Endothelial cell of umbilical vein (primary cell): ENCODE measurements around the gene FOXL3. TPM values are rescaled to one million over a fixed set of nuclear protein-coding genes. Genes with fewer than 3 reads are reported as not detected.

Experiments
- BruUV-seq: library from RNA; stranded (reverse); fragments of 400-500 nt; replicated peaks from 2 replicates; lab custom pipeline; 2021; lab: Mats Ljungman, UMichigan
- CTCF ChIA-PET: fragments of 300-600, 350-600 bp; sonication (Branson Sonifier 250); formaldehyde crosslinking; loops from one replicate; lab custom pipeline; 2021; ENCODE audit warnings: antibody characterized with exemption, inconsistent platforms; lab: Charles Lee
- POLR2A ChIA-PET: fragments of 300-600, 350-600 bp; sonication (Branson Sonifier 250); formaldehyde crosslinking; loops from one replicate; lab custom pipeline; 2021; ENCODE audit warnings: antibody characterized with exemption, inconsistent platforms; lab: Charles Lee
- DNase-seq: peaks from one replicate; pipeline ENCODE4 v3.0.0-alpha.2; 2011; ENCODE audit warnings: low read depth, low spot score
- FAIRE-seq: peaks from 2 replicates; lab custom pipeline; 2011; peaks lifted over from hg19 to GRCh38; lab: Jason Lieb, UNC
- H2AFZ ChIP-seq: 2 replicates; pipeline ENCODE4 v1.6.0; 2012; ENCODE audit warnings: low read depth, low read length, control low read depth, inconsistent platforms
- H3K27ac ChIP-seq: 2 replicates; pipeline ENCODE4 v1.5.1; 2011; ENCODE audit warnings: low read depth, mild to moderate bottlenecking, control low read depth, low read length, moderate library complexity; ENCODE audit not compliant: insufficient read depth
- H3K27me3 ChIP-seq, 2 experiments: 2 replicates each; pipeline versions ENCODE4 v1.6.0 to v1.6.1; 2011; ENCODE audit warnings: low read length in 2 of 2, mixed read lengths in 1 of 2; ENCODE audit not compliant: control insufficient read depth in 2 of 2, insufficient read depth in 2 of 2
- H3K36me3 ChIP-seq, 2 experiments: 2 replicates in 1 of 2; 3 replicates in 1 of 2; pipeline ENCODE4 v1.5.1; 2011; ENCODE audit warnings: low read length in 2 of 2, mild to moderate bottlenecking in 1 of 2, moderate library complexity in 1 of 2; ENCODE audit not compliant: control insufficient read depth in 2 of 2, insufficient read depth in 2 of 2; ENCODE audit errors: extremely low read depth in 1 of 2
- H3K4me1 ChIP-seq: 3 replicates; pipeline ENCODE4 v1.5.1; 2011; ENCODE audit warnings: mild to moderate bottlenecking, low read length; ENCODE audit not compliant: control insufficient read depth, insufficient read depth; ENCODE audit errors: extremely low read depth
- H3K4me2 ChIP-seq: 2 replicates; pipeline ENCODE4 v1.6.1; 2011; ENCODE audit warnings: low read length, control low read depth, mixed read lengths; ENCODE audit not compliant: insufficient read depth
- H3K4me3 ChIP-seq, 3 experiments: fragments of 200-600 bp in 1 of 3; sonication (generic), shearing (Covaris generic) in 1 of 3; replicated peaks in 1 of 3; 2 replicates each; pipeline ENCODE4 v1.5.1; 2011 to 2016; ENCODE audit warnings: control low read depth in 3 of 3, low read length in 3 of 3, mild to moderate bottlenecking in 2 of 3, inconsistent platforms in 1 of 3, low read depth in 1 of 3, moderate library complexity in 1 of 3; ENCODE audit not compliant: insufficient read depth in 1 of 3
- H3K79me2 ChIP-seq: 2 replicates; pipeline ENCODE4 v1.6.0; 2012; ENCODE audit warnings: low read length, inconsistent platforms; ENCODE audit not compliant: control insufficient read depth, insufficient read depth
- H3K9ac ChIP-seq: replicated peaks from 2 replicates; pipeline ENCODE3; 2011; ENCODE audit warnings: low read length, control low read depth; ENCODE audit not compliant: insufficient read depth; ENCODE audit errors: extremely low read depth
- H3K9me1 ChIP-seq: replicated peaks from 3 replicates; pipeline ENCODE4 v1.6.0; 2011; ENCODE audit warnings: mild to moderate bottlenecking, low read length; ENCODE audit not compliant: control insufficient read depth, insufficient read depth; ENCODE audit errors: extremely low read depth
- H3K9me3 ChIP-seq: replicated peaks from 2 replicates; pipeline ENCODE4 v1.5.1; 2012; ENCODE audit warnings: low read length, inconsistent platforms; ENCODE audit not compliant: control insufficient read depth, insufficient read depth
- H4K20me1 ChIP-seq: replicated peaks from 2 replicates; pipeline ENCODE3; 2011; ENCODE audit warnings: mild to moderate bottlenecking, low read length; ENCODE audit not compliant: control insufficient read depth, insufficient read depth; ENCODE audit errors: extremely low read depth
- CTCF ChIP-seq, 2 donors: IDR thresholded peaks; 1 replicate in 1 of 2; 2 replicates in 1 of 2; pipeline ENCODE4 v1.5.1; 2011; ENCODE audit warnings: low read length in 2 of 2, mild to moderate bottlenecking in 2 of 2, moderate library complexity in 2 of 2, control low read depth in 1 of 2, inconsistent platforms in 1 of 2, low read depth in 1 of 2; ENCODE audit not compliant: insufficient read depth in 1 of 2; ENCODE audit errors: extremely low read depth in 1 of 2
- EZH2 ChIP-seq: IDR thresholded peaks from 2 replicates; pipeline ENCODE4 v1.6.1; 2012; ENCODE audit warnings: borderline replicate concordance, low read depth, mild to moderate bottlenecking, moderate library complexity, low read length, inconsistent platforms; ENCODE audit not compliant: severe bottlenecking
- FOS ChIP-seq: IDR thresholded peaks from 2 replicates; pipeline ENCODE4 v1.6.1; 2011; ENCODE audit warnings: mild to moderate bottlenecking, low read length, moderate library complexity, borderline replicate concordance; ENCODE audit not compliant: insufficient read depth
- GATA2 ChIP-seq: IDR thresholded peaks from 2 replicates; pipeline ENCODE4 v1.7.0; 2011; ENCODE audit warnings: low read depth, mild to moderate bottlenecking, moderate library complexity, mixed read lengths, low read length; ENCODE audit not compliant: insufficient read length, insufficient read depth
- JUN ChIP-seq: IDR thresholded peaks from 2 replicates; pipeline ENCODE4 v1.6.1; 2011; ENCODE audit warnings: borderline replicate concordance, low read depth; ENCODE audit not compliant: insufficient read length, insufficient read depth
- MAX ChIP-seq: IDR thresholded peaks from 2 replicates; pipeline ENCODE4 v1.6.1; 2011; ENCODE audit not compliant: insufficient read depth, insufficient read length
- MYC ChIP-seq: IDR thresholded peaks from one replicate; pipeline ENCODE4 v1.6.1; 2011; ENCODE audit warnings: mild to moderate bottlenecking, low read depth, low read length
- POLR2A ChIP-seq: IDR thresholded peaks from 2 replicates; pipeline ENCODE4 v1.6.1; 2012; ENCODE audit warnings: low read depth, mild to moderate bottlenecking, control low read depth, low read length
- POLR2AphosphoS5 ChIP-seq: IDR thresholded peaks from 2 replicates; pipeline ENCODE4 v1.6.1; 2012; ENCODE audit warnings: low read depth, mild to moderate bottlenecking, control low read depth, low read length, moderate library complexity; ENCODE audit not compliant: insufficient read depth
- dilution Hi-C: fragments of 300-500 bp; cut with MboI; formaldehyde crosslinking; loops from one replicate; pipeline ENCODE4 v1.15.0; 2019; ENCODE audit warnings: low sequenced_read_pairs; ENCODE audit not compliant: extremely low pct_ligation_motif_present
- intact Hi-C: fragments of 100-400 bp; cut with micrococcal nuclease; formaldehyde crosslinking; loops from one replicate; pipeline ENCODE4 v1.10.0; 2022
- polyA plus RNA-seq, 4 experiments: library from polyadenylated mRNA; depleted of rRNA in 3 of 4; stranded (reverse) in 3 of 4; unstranded in 1 of 4; fragments of >200 nt; gene quantifications; 2 replicates each; pipeline versions ENCODE4 v1.2.1 to v1.2.3, GENCODE V29; 2011 to 2012; ENCODE audit warnings: missing spikeins in 1 of 4
- total RNA-seq: library from RNA; stranded (reverse); gene quantifications from 2 replicates; pipeline ENCODE4 v1.2.3, GENCODE V29; 2021

FOXL3 gene
- total and polyA plus RNA-seq, 2 donors (not counting 3 experiments of a cell fraction or from before 2014, with no cell fraction given): not detected

DNA sequence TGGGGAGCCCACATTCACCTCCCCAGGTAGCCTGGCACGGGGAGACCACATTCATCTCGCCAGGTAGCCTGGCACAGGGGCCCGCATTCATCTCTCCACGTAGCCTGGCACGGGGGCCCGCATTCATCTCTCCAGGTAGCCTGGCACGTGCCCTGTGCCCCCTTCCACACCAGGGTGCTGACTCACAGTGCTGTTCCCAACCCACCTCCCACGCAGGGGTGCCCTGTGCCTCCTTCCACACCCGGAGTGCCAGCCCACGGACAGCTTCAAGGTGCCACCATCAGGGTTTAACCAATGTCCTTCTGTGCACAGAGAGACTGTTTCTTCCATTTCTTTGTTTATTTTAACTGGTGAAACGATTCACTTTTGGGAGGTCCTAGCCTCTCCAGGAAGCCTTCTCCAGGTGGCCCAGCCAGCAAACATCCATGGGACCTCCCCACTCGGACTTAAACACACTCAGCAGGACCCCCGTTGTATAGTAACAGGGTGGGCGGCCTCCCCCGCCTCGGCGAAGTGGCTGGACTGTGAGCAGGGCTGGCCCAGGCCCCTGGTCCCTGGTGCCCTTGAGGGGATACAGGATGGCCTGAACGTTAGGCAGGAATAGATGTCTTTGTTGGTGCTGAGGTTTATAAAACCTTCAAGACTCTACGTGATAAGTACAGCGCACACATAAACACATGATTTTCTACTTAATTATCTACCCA, 41.1 kb upstream of the FOXL3 start:
- Histone ChIP-seq H3K4me1 (no peaks in the 10 kb centered on the region), H2AFZ (no peak overlapping the region), H3K9me1 (no peaks in the 10 kb centered on the region), H3K27me3 (no peaks in the 10 kb centered on the region), H3K4me2 (no peak overlapping the region), H3K27ac (no peak overlapping the region), H3K36me3 (peaks cover 0 to 5% of the 10 kb centered on the region in 2 experiments), H3K79me2 (no peaks in the 10 kb centered on the region), H3K9me3 (no peaks in the 10 kb centered on the region), H3K9ac (no peak overlapping the region), H4K20me1 (no peaks in the 10 kb centered on the region), H3K4me3 (no peak overlapping the region)
- BruUV-seq: no TSS peak
- DNase-seq: no peak
- dilution Hi-C loops: no loop called here
- FAIRE-seq: no peak
- intact Hi-C loops: no loop called here
- TF ChIP-seq GATA2 (no peak), EZH2 (no peak), POLR2A (no peak), POLR2AphosphoS5 (no peak), JUN (no peak)
- ChIA-PET CTCF (no interaction called here), POLR2A (no interaction called here)

DNA sequence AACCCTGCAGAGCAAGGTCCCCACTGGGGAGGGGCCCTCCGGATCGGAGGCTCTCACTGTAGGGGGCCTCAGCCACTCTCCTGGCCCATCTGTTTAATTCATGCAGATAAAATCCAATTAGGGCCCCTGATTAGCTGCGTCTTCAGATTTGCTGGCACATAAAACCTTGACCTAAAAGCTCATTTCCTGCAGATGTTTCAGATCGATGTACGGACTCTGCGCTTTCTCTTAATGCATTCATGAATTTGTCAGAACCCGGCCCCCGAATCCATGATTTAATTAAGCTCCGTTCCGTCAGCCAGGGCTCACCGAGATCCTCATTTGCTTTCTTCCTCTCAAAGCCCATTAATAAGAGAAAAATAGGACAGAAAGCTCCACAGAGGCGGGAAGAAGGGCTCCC, 40.0 kb upstream of the FOXL3 start:
- ChIA-PET CTCF (no interaction called here), POLR2A (no interaction called here)
- dilution Hi-C loops: no loop called here
- Histone ChIP-seq H3K4me2 (no peak overlapping the region), H3K27me3 (no peaks in the 10 kb centered on the region), H3K9me1 (no peaks in the 10 kb centered on the region), H3K27ac (no peak overlapping the region), H3K4me1 (no peaks in the 10 kb centered on the region), H2AFZ (no peak overlapping the region), H3K9ac (no peak overlapping the region), H3K9me3 (no peaks in the 10 kb centered on the region), H4K20me1 (no peaks in the 10 kb centered on the region), H3K36me3 (peaks cover 0 to 5% of the 10 kb centered on the region in 2 experiments), H3K4me3 (no peak overlapping the region), H3K79me2 (no peaks in the 10 kb centered on the region)
- DNase-seq: no peak
- BruUV-seq: no TSS peak
- intact Hi-C loops: no loop called here
- no peak for FAIRE-seq
- TF ChIP-seq JUN: no peak
- no peak for TF ChIP-seq EZH2
- TF ChIP-seq POLR2A: no peak
- TF ChIP-seq GATA2: no peak
- TF ChIP-seq POLR2AphosphoS5: no peak
- no peak for TF ChIP-seq CTCF (IDR thresholded peaks at IDR 0.05; ENCODE audit: extremely low read depth in 1 of 2, insufficient read depth in 1 of 2, low read depth in 1 of 2, low read length in 2 of 2)
- TF ChIP-seq MAX: no peak
- TF ChIP-seq FOS: no peak
- TF ChIP-seq MYC: no peak
